B cell (primary cell): ENCODE measurements around the gene UBALD2. TPM values are rescaled to one million over a fixed set of nuclear protein-coding genes. Genes with fewer than 3 reads are reported as not detected.

Source experiments
- ATAC-seq: fragments of 200-7000 bp; cut with Tn5 transposase; one replicate; pipeline ENCODE4 v1.10.0; 2021; ENCODE audit warnings: low read depth, mild to moderate bottlenecking, moderate number of reproducible peaks, moderate library complexity
- CTCF ChIA-PET: fragments of 350-600 bp; sonication (Branson Sonifier 250); formaldehyde crosslinking; loops from one replicate; lab custom pipeline; 2021; ENCODE audit warnings: antibody characterized with exemption, inconsistent platforms; lab: Charles Lee
- POLR2A ChIA-PET: fragments of 350-600 bp; sonication (Branson Sonifier 250); formaldehyde crosslinking; loops from one replicate; lab custom pipeline; 2021; ENCODE audit warnings: antibody characterized with exemption; lab: Charles Lee
- DNase-seq: peaks from one replicate; pipeline ENCODE4 v3.0.0; 2013
- H2AFZ ChIP-seq: 2 replicates; pipeline ENCODE4 v1.6.1; 2012; ENCODE audit warnings: mild to moderate bottlenecking, low read depth, low read length; ENCODE audit not compliant: insufficient read depth, poor library complexity, severe bottlenecking
- H3K27ac ChIP-seq, 2 donors: 1 replicate in 1 of 2; 2 replicates in 1 of 2; pipeline ENCODE4 v1.5.1; 2012 to 2013; ENCODE audit warnings: low read length in 2 of 2, mild to moderate bottlenecking in 2 of 2, moderate library complexity in 1 of 2
- H3K27me3 ChIP-seq, 4 experiments: fragments of 200-600 bp in 1 of 4; sonication (generic) in 1 of 4; replicated peaks in 1 of 4; 1 replicate in 2 of 4; 2 replicates in 2 of 4; pipeline versions ENCODE4 v1.6.1 to v1.7.0; 2013 to 2016; ENCODE audit warnings: low read length in 3 of 4, mild to moderate bottlenecking in 2 of 4, mixed read lengths in 1 of 4, moderate library complexity in 1 of 4; ENCODE audit not compliant: insufficient read depth in 4 of 4, control insufficient read depth in 3 of 4; ENCODE audit errors: control extremely low read depth in 1 of 4
- H3K36me3 ChIP-seq, 2 experiments: replicated peaks in 1 of 2; 1 replicate in 1 of 2; 2 replicates in 1 of 2; pipeline versions ENCODE4 v1.6.1 to v1.7.1; 2013; ENCODE audit warnings: low read length in 1 of 2; ENCODE audit not compliant: insufficient read depth in 2 of 2, control insufficient read depth in 1 of 2; ENCODE audit errors: control extremely low read depth in 1 of 2, extremely low read depth in 1 of 2
- H3K4me1 ChIP-seq, 2 donors: fragments of 200-600 bp in 1 of 2; sonication (generic) in 1 of 2; 1 replicate in 1 of 2; 2 replicates in 1 of 2; pipeline versions ENCODE4 v1.5.1 to v1.6.1; 2013 to 2017; ENCODE audit warnings: low read length in 2 of 2; ENCODE audit not compliant: control insufficient read depth in 2 of 2, insufficient read depth in 2 of 2
- H3K4me2 ChIP-seq: replicated peaks from 2 replicates; pipeline ENCODE3; 2012; ENCODE audit warnings: mild to moderate bottlenecking, low read depth, low read length; ENCODE audit not compliant: poor library complexity, severe bottlenecking
- H3K4me3 ChIP-seq, 5 experiments: fragments of 200-600 bp in 1 of 5; sonication (generic) in 1 of 5; 1 replicate in 3 of 5; 2 replicates in 2 of 5; pipeline versions ENCODE4 v1.5.1 to v1.7.0; 2011 to 2016; ENCODE audit warnings: low read length in 4 of 5, mild to moderate bottlenecking in 4 of 5, low read depth in 2 of 5, control low read depth in 1 of 5, moderate library complexity in 1 of 5; ENCODE audit not compliant: insufficient read depth in 1 of 5; ENCODE audit errors: control extremely low read depth in 1 of 5, extremely low read depth in 1 of 5
- H3K79me2 ChIP-seq: fragments of 200-600 bp; sonication (generic); one replicate; pipeline ENCODE4 v1.6.0; 2016; ENCODE audit warnings: low read length; ENCODE audit not compliant: control insufficient read depth, insufficient read depth
- H3K9ac ChIP-seq: fragments of 200-600 bp; sonication (generic); 2 replicates; pipeline ENCODE4 v1.6.1; 2017; ENCODE audit warnings: mild to moderate bottlenecking, low read length, moderate library complexity
- H3K9me3 ChIP-seq, 3 donors: one replicate each; pipeline versions ENCODE4 v1.6.1 to v1.7.1; 2013; ENCODE audit warnings: low read length in 2 of 3; ENCODE audit not compliant: control insufficient read depth in 2 of 3, insufficient read depth in 1 of 3; ENCODE audit errors: control extremely low read depth in 1 of 3
- H4K20me1 ChIP-seq: 2 replicates; pipeline ENCODE4 v1.6.0; 2012; ENCODE audit warnings: mild to moderate bottlenecking, low read length; ENCODE audit not compliant: insufficient read depth, control insufficient read depth, poor library complexity, severe bottlenecking
- H3K27ac Mint-ChIP-seq: one replicate; pipeline ENCODE4 v1.8.0; 2021; ENCODE audit warnings: mixed read lengths
- H3K27me3 Mint-ChIP-seq: one replicate; pipeline ENCODE4 v1.8.0; 2021; ENCODE audit warnings: mixed read lengths
- H3K4me1 Mint-ChIP-seq: one replicate; pipeline ENCODE4 v1.8.0; 2021; ENCODE audit warnings: mixed read lengths
- H3K4me3 Mint-ChIP-seq: one replicate; pipeline ENCODE4 v1.8.0; 2021; ENCODE audit warnings: mixed read lengths
- H3K9me3 Mint-ChIP-seq: one replicate; pipeline ENCODE4 v1.8.0; 2022; ENCODE audit warnings: mixed read lengths; ENCODE audit not compliant: insufficient read depth
- EZH2 ChIP-seq: IDR thresholded peaks from 2 replicates; pipeline ENCODE4 v1.6.1; 2012; ENCODE audit warnings: borderline replicate concordance, low read depth, mild to moderate bottlenecking, moderate library complexity, low read length; ENCODE audit not compliant: insufficient read depth, poor library complexity, severe bottlenecking
- WGBS: methylation state at CpG from one replicate; pipeline ENCODE4 v1.1.5; 2013; ENCODE audit warnings: missing lambda C conversion rate; ENCODE audit not compliant: insufficient coverage; 5-methylcytosine and 5-hydroxymethylcytosine counted together
- intact Hi-C: fragments of 100-400 bp; cut with micrococcal nuclease; formaldehyde crosslinking; loops from one replicate; pipeline ENCODE4 v1.10.0; 2022
- polyA plus RNA-seq: library from polyadenylated mRNA; depleted of rRNA; stranded (reverse); fragments of >200 nt; gene quantifications from 2 replicates; pipeline ENCODE4 v1.2.3, GENCODE V29; 2012
- total RNA-seq, 2 donors: library from RNA; stranded (reverse); fragments of 120-200 nt in 1 of 2; gene quantifications; 1 replicate in 1 of 2; 2 replicates in 1 of 2; pipeline versions ENCODE4 v1.2.3 to v1.2.4, GENCODE V29; 2013 to 2022
- TF ChIP-seq, protein P1 (sequence below): fragments of 200-600 bp; IDR thresholded peaks from one replicate; pipeline ENCODE4 v1.8.0; 2022; ENCODE audit warnings: antibody characterized with exemption, mild to moderate bottlenecking

UBALD2 gene
- total and polyA plus RNA-seq, 2 donors (not counting 1 experiment from before 2014, with no cell fraction given), result 78.9 to 155 TPM

DNA sequence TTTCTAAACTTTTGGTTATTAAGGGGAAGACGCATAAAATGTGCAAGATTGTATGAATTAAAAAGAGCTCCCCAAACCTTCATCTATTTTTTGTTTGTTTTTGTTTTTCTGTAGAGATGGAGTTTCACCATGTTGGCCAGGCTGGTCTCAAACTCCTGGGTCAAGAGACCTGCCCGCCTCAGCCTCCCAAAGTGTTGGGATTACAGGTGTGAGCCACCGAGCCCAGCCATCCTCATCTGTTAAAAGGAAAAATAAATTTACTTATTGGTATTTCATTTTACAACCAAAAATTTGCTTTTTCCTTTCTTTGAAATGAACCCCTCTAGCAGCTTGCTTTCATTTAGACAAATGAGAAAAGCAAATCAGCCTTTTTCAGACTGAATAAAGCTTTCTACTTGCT, 48.1 kb upstream of the UBALD2 start:
- ATAC-seq (no peak), DNase-seq (no peak)
- Mint-ChIP-seq H3K9me3 (no peaks in the 10 kb centered on the region), H3K27me3 (peaks cover 3% of the 10 kb centered on the region), H3K4me1 (no peaks in the 10 kb centered on the region), H3K4me3 (no peak overlapping the region), H3K27ac (no peak overlapping the region)
- ChIA-PET CTCF (interaction anchor here (0.7 to 2.1 kb wide), 5 partner anchors 36 to 97 kb away, joined by 3 to 7 read pairs (median 3); no protein-coding TSS in a partner anchor), POLR2A (no interaction called here)
- H3K9me3 ChIP-seq, result no peaks in the 10 kb centered on the region
- H2AFZ ChIP-seq, result no peak overlapping the region
- no peak overlapping the region for H3K4me2 ChIP-seq
- no peak for TF ChIP-seq EZH2
- TF ChIP-seq, protein P1, sequence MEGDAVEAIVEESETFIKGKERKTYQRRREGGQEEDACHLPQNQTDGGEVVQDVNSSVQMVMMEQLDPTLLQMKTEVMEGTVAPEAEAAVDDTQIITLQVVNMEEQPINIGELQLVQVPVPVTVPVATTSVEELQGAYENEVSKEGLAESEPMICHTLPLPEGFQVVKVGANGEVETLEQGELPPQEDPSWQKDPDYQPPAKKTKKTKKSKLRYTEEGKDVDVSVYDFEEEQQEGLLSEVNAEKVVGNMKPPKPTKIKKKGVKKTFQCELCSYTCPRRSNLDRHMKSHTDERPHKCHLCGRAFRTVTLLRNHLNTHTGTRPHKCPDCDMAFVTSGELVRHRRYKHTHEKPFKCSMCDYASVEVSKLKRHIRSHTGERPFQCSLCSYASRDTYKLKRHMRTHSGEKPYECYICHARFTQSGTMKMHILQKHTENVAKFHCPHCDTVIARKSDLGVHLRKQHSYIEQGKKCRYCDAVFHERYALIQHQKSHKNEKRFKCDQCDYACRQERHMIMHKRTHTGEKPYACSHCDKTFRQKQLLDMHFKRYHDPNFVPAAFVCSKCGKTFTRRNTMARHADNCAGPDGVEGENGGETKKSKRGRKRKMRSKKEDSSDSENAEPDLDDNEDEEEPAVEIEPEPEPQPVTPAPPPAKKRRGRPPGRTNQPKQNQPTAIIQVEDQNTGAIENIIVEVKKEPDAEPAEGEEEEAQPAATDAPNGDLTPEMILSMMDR, result no peak
- H3K27me3 ChIP-seq, result no peaks in the 10 kb centered on the region
- WGBS, result no CpG with 5 or more reads among the region's 3 CpGs
- H3K79me2 ChIP-seq, result no peaks in the 10 kb centered on the region
- no peaks in the 10 kb centered on the region for H4K20me1 ChIP-seq
- no peaks in the 10 kb centered on the region for H3K4me1 ChIP-seq
- no peak overlapping the region for H3K27ac ChIP-seq
- no peak overlapping the region for H3K4me3 ChIP-seq
- H3K9ac ChIP-seq, result no peak overlapping the region
- intact Hi-C loops, result no loop called here
- H3K36me3 ChIP-seq, result no peaks in the 10 kb centered on the region

DNA sequence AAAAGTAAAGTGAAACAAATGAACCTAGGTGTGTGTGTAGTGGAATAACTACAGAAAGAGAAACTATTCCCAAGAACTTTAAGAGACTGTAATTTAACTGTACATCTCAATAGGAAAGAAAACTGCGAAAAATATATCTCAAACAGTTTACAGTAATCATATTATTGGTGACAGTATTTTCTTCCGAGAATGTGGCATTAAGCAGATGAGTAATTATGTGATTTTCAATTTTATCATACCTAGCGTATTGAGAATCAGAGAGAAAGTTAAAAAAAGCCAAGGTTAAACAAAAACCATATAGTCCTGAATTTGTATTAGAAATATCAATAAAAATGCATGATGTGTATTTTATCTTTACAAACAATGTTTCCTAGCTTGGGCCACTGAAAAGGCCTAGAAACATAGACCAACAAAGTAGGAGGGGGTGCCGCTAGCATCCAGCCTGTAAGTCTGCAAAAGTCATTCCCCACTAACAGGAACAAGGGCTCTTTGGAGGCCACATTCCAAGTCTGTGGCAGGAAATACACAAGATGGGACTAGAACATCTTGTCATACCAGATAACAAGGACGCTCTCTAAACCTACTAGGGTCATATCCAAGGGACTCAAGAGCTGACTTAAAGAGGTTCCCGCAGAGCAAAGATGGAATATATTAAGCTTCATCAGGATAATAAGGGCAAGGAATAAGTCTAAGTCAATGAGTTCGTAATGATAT, 45.3 kb upstream of the UBALD2 start:
- ChIA-PET POLR2A (interaction anchor here (0.7 to 1.4 kb wide), 2 partner anchors 42 to 48 kb away, joined by 3 to 6 read pairs; no protein-coding TSS in a partner anchor), CTCF (interaction anchor here (0.7 kb wide), 1 partner anchor 48 kb away, joined by 4 read pairs; no protein-coding TSS in a partner anchor)
- DNase-seq (no peak), ATAC-seq (no peak)
- Histone ChIP-seq H3K4me2 (no peak overlapping the region), H3K79me2 (no peaks in the 10 kb centered on the region), H4K20me1 (no peaks in the 10 kb centered on the region), H3K27ac (no peak overlapping the region), H2AFZ (no peak overlapping the region), H3K9ac (no peak overlapping the region), H3K27me3 (no peaks in the 10 kb centered on the region), H3K9me3 (no peaks in the 10 kb centered on the region), H3K4me1 (no peaks in the 10 kb centered on the region), H3K4me3 (no peak overlapping the region), H3K36me3 (no peaks in the 10 kb centered on the region)
- H3K4me3 Mint-ChIP-seq, result no peak overlapping the region
- no peaks in the 10 kb centered on the region for H3K4me1 Mint-ChIP-seq
- TF ChIP-seq, protein P1, result no peak
- TF ChIP-seq EZH2, result no peak
- H3K9me3 Mint-ChIP-seq, result no peaks in the 10 kb centered on the region
- H3K27me3 Mint-ChIP-seq, result no peaks in the 10 kb centered on the region
- intact Hi-C loops, result no loop called here
- WGBS, result 100% methylated on average over 1 of the region's 7 CpGs
- H3K27ac Mint-ChIP-seq, result no peak overlapping the region
